Keratinocyte (primary cell): Measurements from ENCODE around the gene IGFLR1. TPM values are rescaled to one million over a fixed set of nuclear protein-coding genes. Genes with fewer than 3 reads are reported as not detected.

Experiments used
- DNase-seq: peaks from one replicate; pipeline ENCODE4 v3.0.0-alpha.2; 2011; ENCODE audit warnings: low read depth, missing footprints, low spot score
- FAIRE-seq: peaks from 2 replicates; lab custom pipeline; 2011; peaks lifted over from hg19 to GRCh38; lab: Jason Lieb, UNC
- H2AFZ ChIP-seq: 2 replicates; pipeline ENCODE4 v1.6.0; 2012; ENCODE audit warnings: low read length, control low read depth, inconsistent platforms; ENCODE audit not compliant: control insufficient read depth
- H3K27ac ChIP-seq: 2 replicates; pipeline ENCODE4 v1.5.1; 2011; ENCODE audit warnings: low read length; ENCODE audit not compliant: control insufficient read depth, insufficient read depth
- H3K27me3 ChIP-seq: 3 replicates; pipeline ENCODE4 v1.6.0; 2011; ENCODE audit warnings: low read length; ENCODE audit not compliant: control insufficient read depth, insufficient read depth; ENCODE audit errors: extremely low read depth
- H3K36me3 ChIP-seq, 2 experiments: 2 replicates in 1 of 2; 3 replicates in 1 of 2; pipeline ENCODE4 v1.5.1; 2011; ENCODE audit warnings: low read length in 2 of 2, mild to moderate bottlenecking in 1 of 2; ENCODE audit not compliant: control insufficient read depth in 2 of 2, insufficient read depth in 2 of 2; ENCODE audit errors: extremely low read depth in 1 of 2
- H3K4me1 ChIP-seq: 3 replicates; pipeline ENCODE4 v1.5.1; 2011; ENCODE audit warnings: low read length; ENCODE audit not compliant: control insufficient read depth, insufficient read depth; ENCODE audit errors: extremely low read depth
- H3K4me2 ChIP-seq: 3 replicates; pipeline ENCODE4 v1.6.0; 2011; ENCODE audit warnings: low read depth, low read length; ENCODE audit not compliant: control insufficient read depth, insufficient read depth; ENCODE audit errors: extremely low read depth
- H3K4me3 ChIP-seq, 3 experiments: fragments of 200-600 bp in 1 of 3; sonication (generic) in 1 of 3; 2 replicates in 2 of 3; 3 replicates in 1 of 3; pipeline ENCODE4 v1.5.1; 2011 to 2016; ENCODE audit warnings: low read length in 3 of 3, mild to moderate bottlenecking in 3 of 3, control low read depth in 2 of 3, inconsistent platforms in 1 of 3, low read depth in 1 of 3, mixed read lengths in 1 of 3, mixed run types in 1 of 3, moderate library complexity in 1 of 3; ENCODE audit not compliant: control insufficient read depth in 2 of 3, insufficient read depth in 2 of 3; ENCODE audit errors: extremely low read depth in 1 of 3
- H3K79me2 ChIP-seq: 2 replicates; pipeline ENCODE4 v1.6.0; 2012; ENCODE audit warnings: low read length; ENCODE audit not compliant: control insufficient read depth, insufficient read depth
- H3K9ac ChIP-seq: 3 replicates; pipeline ENCODE4 v1.6.0; 2011; ENCODE audit warnings: low read length; ENCODE audit not compliant: control insufficient read depth, insufficient read depth; ENCODE audit errors: extremely low read depth
- H3K9me1 ChIP-seq: 3 replicates; pipeline ENCODE4 v1.6.0; 2011; ENCODE audit warnings: low read length; ENCODE audit not compliant: control insufficient read depth, insufficient read depth; ENCODE audit errors: extremely low read depth
- H3K9me3 ChIP-seq: 2 replicates; pipeline ENCODE4 v1.5.1; 2012; ENCODE audit warnings: low read depth, low read length; ENCODE audit not compliant: control insufficient read depth
- H4K20me1 ChIP-seq: 3 replicates; pipeline ENCODE4 v1.6.0; 2011; ENCODE audit warnings: low read length; ENCODE audit not compliant: control insufficient read depth, insufficient read depth; ENCODE audit errors: extremely low read depth
- EZH2 ChIP-seq: IDR thresholded peaks from one replicate; pipeline ENCODE4 v1.6.1; 2012; ENCODE audit warnings: inconsistent platforms, mild to moderate bottlenecking, low read length, moderate library complexity
- dilution Hi-C: fragments of 300-500 bp; cut with MboI; formaldehyde crosslinking; loops from one replicate; pipeline ENCODE4 v1.7.0; 2020; ENCODE audit warnings: low sequenced_read_pairs; ENCODE audit not compliant: extremely low pct_ligation_motif_present
- polyA plus RNA-seq, 5 experiments: library from polyadenylated mRNA; depleted of rRNA in 3 of 5; stranded (reverse) in 3 of 5; stranded (forward) in 1 of 5; unstranded in 1 of 5; fragments of >200 nt; gene quantifications; 1 replicate in 1 of 5; 2 replicates in 3 of 5; 3 replicates in 1 of 5; pipeline versions ENCODE4 v1.2.1 to v1.2.3, GENCODE V29; 2011 to 2012; ENCODE audit warnings: missing spikeins in 2 of 5, low read depth in 1 of 5, low replicate concordance in 1 of 5
- TF ChIP-seq, protein P1 (sequence below), 3 experiments: IDR thresholded peaks in 1 of 3; conservative IDR thresholded peaks in 1 of 3; optimal IDR thresholded peaks in 1 of 3; 2 replicates in 2 of 3; 3 replicates in 1 of 3; pipeline versions ENCODE3 to v1.5.1; 2011; ENCODE audit warnings: low read length in 3 of 3, mild to moderate bottlenecking in 3 of 3, moderate library complexity in 2 of 3, control low read depth in 1 of 3, inconsistent platforms in 1 of 3; ENCODE audit not compliant: insufficient read depth in 2 of 3; ENCODE audit errors: extremely low read depth in 1 of 3

IGFLR1 gene
- polyA plus RNA-seq, 1 donor (not counting 4 experiments of a cell fraction or from before 2014, with no cell fraction given), result 0.34 TPM

GRCh38 chr19:35720163-35720524 lies 22.1 kb downstream of the IGFLR1 start:
- peaks cover 4% of the 10 kb centered on the region for H4K20me1 ChIP-seq
- H3K79me2 ChIP-seq, result peaks cover 45% of the 10 kb centered on the region
- no peak for TF ChIP-seq EZH2
- TF ChIP-seq, protein P1, sequence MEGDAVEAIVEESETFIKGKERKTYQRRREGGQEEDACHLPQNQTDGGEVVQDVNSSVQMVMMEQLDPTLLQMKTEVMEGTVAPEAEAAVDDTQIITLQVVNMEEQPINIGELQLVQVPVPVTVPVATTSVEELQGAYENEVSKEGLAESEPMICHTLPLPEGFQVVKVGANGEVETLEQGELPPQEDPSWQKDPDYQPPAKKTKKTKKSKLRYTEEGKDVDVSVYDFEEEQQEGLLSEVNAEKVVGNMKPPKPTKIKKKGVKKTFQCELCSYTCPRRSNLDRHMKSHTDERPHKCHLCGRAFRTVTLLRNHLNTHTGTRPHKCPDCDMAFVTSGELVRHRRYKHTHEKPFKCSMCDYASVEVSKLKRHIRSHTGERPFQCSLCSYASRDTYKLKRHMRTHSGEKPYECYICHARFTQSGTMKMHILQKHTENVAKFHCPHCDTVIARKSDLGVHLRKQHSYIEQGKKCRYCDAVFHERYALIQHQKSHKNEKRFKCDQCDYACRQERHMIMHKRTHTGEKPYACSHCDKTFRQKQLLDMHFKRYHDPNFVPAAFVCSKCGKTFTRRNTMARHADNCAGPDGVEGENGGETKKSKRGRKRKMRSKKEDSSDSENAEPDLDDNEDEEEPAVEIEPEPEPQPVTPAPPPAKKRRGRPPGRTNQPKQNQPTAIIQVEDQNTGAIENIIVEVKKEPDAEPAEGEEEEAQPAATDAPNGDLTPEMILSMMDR (optimal IDR thresholded peaks at IDR 0.05 in 1 of 3, IDR thresholded peaks at IDR 0.05 in 1 of 3, conservative IDR thresholded peaks at IDR 0.05 in 1 of 3; ENCODE audit: extremely low read depth in 1 of 3, insufficient read depth in 2 of 3, low read length in 3 of 3), result no peak
- H3K9me1 ChIP-seq, result no peaks in the 10 kb centered on the region
- H3K4me2 ChIP-seq, result no peak overlapping the region
- FAIRE-seq, result no peak
- no peak overlapping the region for H2AFZ ChIP-seq
- H3K4me1 ChIP-seq, result peaks cover 22% of the 10 kb centered on the region
- H3K27me3 ChIP-seq, result no peaks in the 10 kb centered on the region
- H3K9ac ChIP-seq, result no peak overlapping the region
- dilution Hi-C loops, result no loop called here
- H3K27ac ChIP-seq, result no peak overlapping the region
- no peak for DNase-seq
- no peaks in the 10 kb centered on the region for H3K9me3 ChIP-seq
- H3K4me3 ChIP-seq, result no peak overlapping the region
- H3K36me3 ChIP-seq, result peaks cover 31 to 33% of the 10 kb centered on the region in 2 experiments

- dilution Hi-C loops, result no loop called here
These were observed 22.7 kb downstream of the IGFLR1 start for GRCh38 chr19:35719402-35720162.

More at GRCh38 chr19:35719402-35720162, 22.7 kb downstream of the IGFLR1 start:
- Histone ChIP-seq H3K4me1 (peaks cover 22% of the 10 kb centered on the region), H3K79me2 (peaks cover 45% of the 10 kb centered on the region), H2AFZ (no peak overlapping the region), H3K9me3 (no peaks in the 10 kb centered on the region), H3K27me3 (no peaks in the 10 kb centered on the region), H3K36me3 (peaks cover 25 to 29% of the 10 kb centered on the region in 2 experiments), H3K9me1 (no peaks in the 10 kb centered on the region), H3K4me3 (peak overlapping the region; percentile 78 to 92 (median 89)), H3K9ac (peak overlapping the region; percentile 85), H4K20me1 (peaks cover 4% of the 10 kb centered on the region), H3K4me2 (peak overlapping the region; percentile 87), H3K27ac (no peak overlapping the region)
- no peak for FAIRE-seq
- TF ChIP-seq, protein P1 (optimal IDR thresholded peaks at IDR 0.05 in 1 of 3, IDR thresholded peaks at IDR 0.05 in 1 of 3, conservative IDR thresholded peaks at IDR 0.05 in 1 of 3; ENCODE audit: extremely low read depth in 1 of 3, insufficient read depth in 2 of 3, low read length in 3 of 3), result no peak
- no peak for TF ChIP-seq EZH2
- DNase-seq, result no peak
